ENCODE data around the gene TCFL5. TPM values are rescaled to one million over a fixed set of nuclear protein-coding genes. Genes with fewer than 3 reads are reported as not detected.

Gene TCFL5
- total RNA-seq, 1 donor from 2014 or later, result 5.8 TPM

DNA sequence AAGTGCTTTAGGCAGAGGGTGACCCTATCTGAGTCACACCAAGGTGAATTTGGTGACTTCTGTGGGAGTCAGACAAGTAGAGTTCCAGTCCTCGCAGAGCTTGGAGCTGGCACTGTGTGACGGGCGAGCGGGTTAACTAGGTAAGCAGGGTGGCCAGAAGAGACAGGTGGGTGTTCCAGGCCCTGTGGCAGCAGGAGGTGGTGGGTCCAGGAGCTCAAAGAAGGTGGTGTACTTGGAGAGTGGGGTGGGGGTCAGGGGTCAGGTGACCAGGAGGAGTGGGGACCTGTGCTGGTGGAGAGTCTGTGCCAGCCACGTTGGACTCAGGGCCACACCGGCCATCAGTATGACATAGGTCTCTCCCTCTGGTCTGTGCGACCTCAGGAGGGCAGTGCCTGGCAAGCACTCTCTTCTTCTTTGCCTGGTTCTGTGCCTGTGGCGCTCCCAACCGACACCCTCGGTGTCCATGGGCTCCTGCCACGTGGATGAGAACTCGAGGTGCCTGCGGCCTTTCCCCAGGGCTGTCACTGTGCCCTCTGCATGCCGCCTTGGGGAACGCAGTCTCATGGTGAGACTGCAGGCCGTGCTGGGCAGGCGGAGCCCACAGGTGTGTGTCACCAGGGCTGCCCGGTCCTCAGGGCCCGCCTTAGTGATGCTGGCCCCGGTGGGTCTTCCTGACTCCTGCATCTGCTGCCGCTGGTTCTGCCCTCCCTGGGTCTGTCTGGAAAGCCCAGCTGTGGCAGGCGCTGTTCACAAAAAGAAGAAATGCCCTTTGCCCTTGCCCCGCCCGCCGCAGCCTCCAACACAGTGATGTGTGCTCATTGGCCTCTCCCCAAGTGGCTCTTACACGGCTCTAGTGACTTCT is 63.7 kb downstream of the TCFL5 start:
- intact Hi-C loops (cut with micrococcal nuclease), result loop anchor here (5.0 to 10.0 kb wide), 3 partner anchors 129 to 733 kb away; partner anchors contain the start of genes DIDO1, OSBPL2 and TAF4
- Mint-ChIP-seq H3K36me3 (ENCODE audit: low read depth) (peaks cover 22% of the 10 kb centered on the region), H3K27ac (peak overlapping the region; percentile 63), H3K27me3 (ENCODE audit: insufficient read depth) (no peaks in the 10 kb centered on the region), H3K4me1 (ENCODE audit: low read depth) (peaks cover 8% of the 10 kb centered on the region), H3K4me3 (peak overlapping the region; percentile 87), H3K9me3 (no peaks in the 10 kb centered on the region)
- no peak for DNase-seq (ENCODE audit: low spot score)

DNA sequence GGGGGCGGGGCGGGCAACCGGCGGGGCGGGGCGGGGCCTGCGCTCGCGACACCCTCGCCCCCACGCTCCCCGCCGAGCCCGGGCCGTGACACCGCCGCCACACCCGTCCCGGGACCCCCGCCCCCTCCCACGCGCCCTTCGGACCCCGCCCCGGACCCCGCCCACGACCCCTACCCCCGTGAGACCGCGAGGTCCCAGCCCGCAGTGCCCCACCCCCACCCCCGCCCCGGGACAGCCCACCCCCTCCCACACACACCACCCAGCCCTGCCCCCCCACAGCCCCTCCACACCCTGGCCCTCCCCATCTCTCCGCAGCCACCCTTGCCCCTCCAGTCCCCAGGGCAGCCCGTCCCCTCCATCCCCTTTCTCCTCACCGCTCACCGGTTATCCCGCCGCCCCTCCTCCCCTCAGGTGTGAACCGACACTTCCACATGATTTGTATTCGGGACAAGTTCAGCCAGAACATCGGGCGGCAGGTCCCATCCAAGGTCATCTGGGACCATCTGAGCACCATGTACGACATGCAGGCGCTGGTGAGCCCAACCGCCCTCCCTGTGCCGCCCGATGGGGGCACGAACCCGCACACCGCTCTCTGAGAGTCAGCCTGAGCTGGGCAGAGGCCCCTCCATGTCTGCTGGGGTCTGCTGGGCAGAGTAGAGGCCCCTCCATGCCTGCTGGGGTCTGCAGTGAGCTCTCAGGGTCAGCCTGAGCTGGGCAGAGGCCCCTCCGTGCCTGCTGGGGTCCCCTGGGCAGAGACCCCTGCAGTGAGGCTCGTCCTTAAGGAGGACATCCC is 64.7 kb downstream of the TCFL5 start:
- Mint-ChIP-seq H3K36me3 (ENCODE audit: low read depth) (peaks cover 22% of the 10 kb centered on the region), H3K4me3 (peak overlapping the region; percentile 87), H3K4me1 (ENCODE audit: low read depth) (peaks cover 8% of the 10 kb centered on the region), H3K27me3 (ENCODE audit: insufficient read depth) (no peaks in the 10 kb centered on the region), H3K27ac (peak overlapping the region; percentile 83), H3K9me3 (no peaks in the 10 kb centered on the region)
- DNase-seq (ENCODE audit: low spot score), result no peak
- intact Hi-C loops (cut with micrococcal nuclease), result loop anchor here (1.0 to 10.0 kb wide), 4 partner anchors 11 to 732 kb away; partner anchors contain the start of genes DIDO1, OSBPL2 and TAF4

DNA sequence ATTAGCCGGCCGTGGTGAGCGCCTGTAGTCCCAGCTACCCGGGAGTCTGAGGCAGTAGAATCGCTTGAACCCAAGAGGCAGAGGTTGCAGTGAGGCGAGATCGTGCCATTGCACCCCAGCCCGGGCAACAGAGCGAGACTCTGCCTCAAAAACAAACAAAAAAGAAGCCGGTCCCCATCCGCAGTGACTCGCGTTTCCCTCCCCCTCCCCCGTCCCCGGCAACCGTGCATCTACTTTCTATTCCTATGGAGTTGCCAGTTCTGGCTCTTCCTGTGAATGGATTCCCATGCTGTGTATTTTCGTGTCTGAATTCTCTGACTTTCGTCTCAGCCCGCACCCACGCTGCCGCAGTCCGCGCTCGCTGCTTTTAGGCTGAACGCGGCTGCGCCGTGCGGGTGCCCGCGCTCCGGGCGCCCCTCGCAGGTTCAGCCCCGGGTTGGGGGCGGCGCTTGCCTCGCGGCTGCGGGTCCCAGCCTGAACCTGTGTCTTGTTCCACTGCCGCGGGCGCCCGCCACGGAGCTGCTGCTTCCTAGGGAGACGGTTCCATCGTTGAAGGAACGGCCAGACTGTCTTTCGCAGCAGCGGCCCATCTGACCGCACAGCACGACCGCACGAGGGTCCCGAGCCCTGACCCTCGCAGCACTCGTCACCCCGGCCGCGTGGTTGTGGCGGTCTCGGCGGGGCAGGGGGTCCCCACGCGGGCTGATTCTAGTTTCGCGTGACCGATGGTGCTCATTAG is 66.4 kb downstream of the TCFL5 start:
- peak; percentile 62 for DNase-seq (ENCODE audit: low spot score)
- peak overlapping the region; percentile 91 for H3K27ac Mint-ChIP-seq
- H3K9me3 Mint-ChIP-seq, result no peaks in the 10 kb centered on the region
- peaks cover 16% of the 10 kb centered on the region for H3K36me3 Mint-ChIP-seq (ENCODE audit: low read depth)
- peaks cover 15% of the 10 kb centered on the region for H3K4me1 Mint-ChIP-seq (ENCODE audit: low read depth)
- peaks cover 5% of the 10 kb centered on the region for H3K27me3 Mint-ChIP-seq (ENCODE audit: insufficient read depth)
- H3K4me3 Mint-ChIP-seq, result peak overlapping the region; percentile 81
- intact Hi-C loops (cut with micrococcal nuclease), result loop anchor here (2.0 to 10.0 kb wide), 6 partner anchors 132 to 730 kb away; partner anchors contain the start of genes CABLES2, DIDO1, LSM14B and OSBPL2

DNA sequence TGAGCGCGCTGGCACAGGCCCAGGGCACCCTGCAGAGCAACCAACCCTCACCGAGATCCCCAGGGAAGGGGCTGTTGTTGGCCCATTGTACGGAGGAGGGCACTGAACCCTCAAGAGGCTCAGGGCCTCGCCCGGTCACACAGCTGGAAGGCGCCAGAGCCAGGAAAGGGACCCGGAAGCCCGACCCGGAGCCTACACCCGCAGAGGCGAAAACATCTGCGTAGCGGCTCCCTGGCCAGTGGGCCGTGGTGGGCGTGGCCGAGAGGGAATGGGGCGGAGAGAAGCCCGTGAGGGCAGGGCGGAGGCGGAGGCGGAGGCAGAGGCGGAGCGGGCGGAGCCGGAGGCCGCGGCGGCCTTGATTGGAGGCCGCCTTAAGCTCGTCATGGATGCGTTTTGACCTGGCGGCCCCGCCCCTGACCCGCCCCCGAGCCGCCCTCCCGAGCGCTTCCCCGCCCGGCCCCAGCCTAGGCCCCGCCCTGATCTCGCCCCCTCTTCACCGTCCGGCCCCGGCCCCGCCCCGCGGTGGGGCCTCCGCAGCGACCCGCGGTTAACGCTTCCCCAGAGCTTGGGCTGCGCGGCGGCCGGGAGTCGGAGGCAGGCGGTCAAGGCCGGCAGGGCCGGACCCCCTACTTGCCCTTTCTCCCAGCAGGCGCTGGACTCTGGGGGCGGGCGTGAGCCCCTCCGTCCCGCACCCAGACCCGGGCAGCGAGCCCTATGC is 67.5 kb downstream of the TCFL5 start:
- Mint-ChIP-seq H3K4me3 (peak overlapping the region; percentile 81), H3K36me3 (ENCODE audit: low read depth) (peaks cover 9% of the 10 kb centered on the region), H3K27me3 (ENCODE audit: insufficient read depth) (peaks cover 9% of the 10 kb centered on the region), H3K27ac (peak overlapping the region; percentile 91), H3K4me1 (ENCODE audit: low read depth) (peaks cover 15% of the 10 kb centered on the region), H3K9me3 (no peaks in the 10 kb centered on the region)
- intact Hi-C loops (cut with micrococcal nuclease), result loop anchor here (1.0 to 10.0 kb wide), 14 partner anchors 10 to 729 kb away; partner anchors contain the start of genes ADRM1, CABLES2, LSM14B and OGFR
- peak; percentile 96 for DNase-seq (ENCODE audit: low spot score)

DNA sequence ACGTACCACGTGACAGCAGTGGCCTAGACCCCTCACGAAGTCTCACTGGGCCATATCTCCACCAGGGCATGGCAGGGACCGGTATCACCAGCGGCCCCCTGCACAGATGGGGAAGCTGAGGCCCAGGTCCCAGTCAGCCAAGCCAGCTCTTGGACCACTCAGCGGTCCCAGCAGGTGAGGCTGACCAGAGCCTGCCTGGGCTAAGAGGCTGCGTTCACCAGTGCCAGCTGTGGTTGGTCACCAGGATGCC is 67.9 kb downstream of the TCFL5 start:
- Mint-ChIP-seq H3K4me1 (ENCODE audit: low read depth) (peaks cover 15% of the 10 kb centered on the region), H3K9me3 (no peaks in the 10 kb centered on the region), H3K36me3 (ENCODE audit: low read depth) (peaks cover 7% of the 10 kb centered on the region), H3K4me3 (peak overlapping the region; percentile 56), H3K27me3 (ENCODE audit: insufficient read depth) (peaks cover 9% of the 10 kb centered on the region), H3K27ac (peak overlapping the region; percentile 67)
- no peak for DNase-seq (ENCODE audit: low spot score)
- intact Hi-C loops (cut with micrococcal nuclease), result loop anchor here (1.0 to 10.0 kb wide), 14 partner anchors 11 to 729 kb away; partner anchors contain the start of genes ADRM1, CABLES2, LSM14B and OGFR

DNA sequence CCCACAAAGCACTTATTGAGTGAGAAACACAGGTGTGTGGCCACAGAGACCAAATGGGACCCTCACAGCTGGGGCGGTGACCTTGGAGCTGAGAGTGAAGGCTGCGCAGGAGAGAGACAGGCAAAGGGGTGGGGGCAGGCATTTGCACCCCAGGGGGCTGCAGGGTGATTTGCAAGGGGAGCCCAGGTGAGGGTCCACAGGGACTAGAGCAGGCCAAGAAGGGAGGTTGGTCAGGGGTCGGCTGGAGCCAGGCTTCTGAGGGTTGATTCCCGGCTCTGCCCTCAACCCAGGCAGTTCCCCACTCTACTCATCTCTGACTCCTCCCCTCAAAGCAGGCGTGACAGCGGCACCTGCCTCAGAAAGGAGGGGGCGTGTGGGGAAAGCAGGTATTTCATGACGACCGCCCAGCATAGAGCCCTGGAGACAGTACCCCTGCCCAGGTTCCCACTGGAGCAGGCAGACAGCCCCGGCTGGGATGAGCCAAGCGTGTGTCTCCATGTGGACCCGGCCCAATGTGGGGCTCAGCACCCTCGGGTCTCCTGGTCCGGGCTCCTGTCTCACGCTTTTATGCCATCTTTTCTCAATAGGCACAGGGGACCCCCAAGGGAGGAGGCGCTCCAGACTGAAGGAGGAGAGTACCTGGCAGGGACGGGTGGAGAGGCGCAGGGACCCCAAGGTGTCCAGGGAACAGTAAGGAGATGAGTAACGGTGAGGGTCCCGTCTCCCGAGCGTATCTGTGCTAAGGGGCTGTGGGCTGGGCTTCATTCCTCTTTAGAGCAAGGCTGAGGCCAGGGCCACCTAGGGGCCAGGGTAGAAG is 68.5 kb downstream of the TCFL5 start:
- DNase-seq (ENCODE audit: low spot score), result no peak
- Mint-ChIP-seq H3K9me3 (no peaks in the 10 kb centered on the region), H3K4me3 (peak overlapping the region; percentile 15), H3K27me3 (ENCODE audit: insufficient read depth) (peaks cover 9% of the 10 kb centered on the region), H3K4me1 (ENCODE audit: low read depth) (peaks cover 15% of the 10 kb centered on the region), H3K27ac (peak overlapping the region; percentile 86), H3K36me3 (ENCODE audit: low read depth) (peaks cover 3% of the 10 kb centered on the region)
- intact Hi-C loops (cut with micrococcal nuclease), result loop anchor here (5.0 to 10.0 kb wide), 3 partner anchors 71 to 728 kb away; partner anchors contain the start of genes OSBPL2 and TAF4

DNA sequence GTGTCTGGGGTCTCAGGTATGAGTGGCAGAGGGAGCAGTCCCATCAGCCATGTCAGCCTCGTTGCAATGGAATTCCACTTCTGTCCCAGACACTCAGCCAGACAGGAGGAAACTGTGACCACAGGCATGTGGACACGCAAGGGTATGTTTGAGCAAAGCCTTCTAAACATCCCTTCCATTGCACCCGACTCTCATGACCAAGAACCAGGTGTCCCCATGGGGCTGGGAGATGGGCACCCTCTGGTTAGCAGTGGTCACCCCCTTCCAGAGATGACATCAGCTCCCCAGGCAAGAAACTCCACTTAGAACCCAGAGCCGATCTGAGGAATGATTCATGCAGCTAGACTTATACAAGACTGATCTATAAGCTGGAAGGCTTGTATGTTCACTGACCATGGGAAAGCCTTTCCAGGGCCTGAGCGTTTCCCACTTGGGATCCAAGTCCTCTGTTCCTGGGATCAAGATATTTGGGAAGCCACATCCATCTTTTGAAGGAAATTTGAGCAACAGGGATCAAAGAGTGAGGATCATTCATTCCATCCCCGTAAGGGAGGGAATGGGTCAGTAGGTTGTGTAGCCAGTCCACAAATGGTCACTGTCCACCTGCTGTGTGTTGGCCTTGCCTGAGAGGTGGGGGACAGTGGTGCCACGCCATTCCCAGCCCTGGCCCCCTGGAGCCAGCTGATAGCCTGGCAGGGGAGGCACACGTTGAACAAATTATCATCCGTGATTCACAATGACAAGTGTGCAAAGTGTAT is 69.3 kb downstream of the TCFL5 start:
- H3K4me3 Mint-ChIP-seq, result peak overlapping the region; percentile 6
- intact Hi-C loops (cut with micrococcal nuclease), result loop anchor here (5.0 to 10.0 kb wide), 3 partner anchors 70 to 728 kb away; partner anchors contain the start of genes OSBPL2 and TAF4
- H3K4me1 Mint-ChIP-seq (ENCODE audit: low read depth), result peaks cover 15% of the 10 kb centered on the region
- H3K27ac Mint-ChIP-seq, result peak overlapping the region; percentile 52
- H3K9me3 Mint-ChIP-seq, result no peaks in the 10 kb centered on the region
- no peaks in the 10 kb centered on the region for H3K36me3 Mint-ChIP-seq (ENCODE audit: low read depth)
- peaks cover 9% of the 10 kb centered on the region for H3K27me3 Mint-ChIP-seq (ENCODE audit: insufficient read depth)
- no peak for DNase-seq (ENCODE audit: low spot score)

DNA sequence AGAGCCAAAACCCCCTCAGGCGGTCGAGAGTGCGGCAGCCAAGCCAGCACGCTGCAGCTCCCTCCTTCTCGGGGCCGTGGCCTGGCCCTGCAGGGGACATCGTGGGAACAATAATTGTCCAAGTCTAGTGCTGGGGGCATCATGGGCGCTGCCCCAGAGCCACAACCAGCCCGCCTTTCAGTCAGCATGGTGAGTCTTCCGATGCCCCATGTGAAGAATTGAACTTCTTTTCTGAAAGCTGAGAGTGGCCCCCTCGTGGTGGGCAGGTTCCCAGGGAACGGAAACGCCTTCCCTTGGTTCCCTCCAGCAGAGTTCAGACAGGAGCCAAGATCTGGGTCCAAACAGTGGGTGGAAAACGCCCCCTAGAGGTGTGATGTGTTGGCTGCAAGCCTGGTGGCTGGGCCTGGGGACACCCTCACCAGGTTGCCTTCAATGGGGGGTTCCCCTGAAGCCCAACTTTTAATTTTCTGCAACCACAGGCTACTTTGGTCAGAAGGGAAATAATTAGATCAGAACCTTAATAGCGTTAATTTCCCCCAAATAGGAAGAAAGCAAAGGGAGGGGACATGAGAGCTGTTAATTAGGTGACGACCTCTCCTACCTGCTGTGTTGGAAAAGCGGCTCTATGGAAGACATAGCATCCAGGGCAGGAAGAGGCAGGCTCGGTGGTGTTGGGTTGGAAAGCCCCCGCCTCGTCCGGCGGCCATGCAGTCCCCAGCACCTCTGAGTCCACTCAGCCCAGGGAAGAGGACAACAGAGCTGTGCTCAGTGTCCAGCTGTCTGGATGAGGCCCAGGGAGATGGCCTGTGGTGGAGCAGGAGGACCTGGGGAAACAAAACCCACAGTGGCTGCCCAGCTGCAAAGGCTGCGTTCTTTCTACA is 70.1 kb downstream of the TCFL5 start:
- H3K4me3 Mint-ChIP-seq, result no peak overlapping the region
- peaks cover 12% of the 10 kb centered on the region for H3K27me3 Mint-ChIP-seq (ENCODE audit: insufficient read depth)
- peak overlapping the region; percentile 0 for H3K27ac Mint-ChIP-seq
- H3K4me1 Mint-ChIP-seq (ENCODE audit: low read depth), result peaks cover 15% of the 10 kb centered on the region
- peak; percentile 67 for DNase-seq (ENCODE audit: low spot score)
- intact Hi-C loops (cut with micrococcal nuclease), result loop anchor here (1.0 to 10.0 kb wide), 5 partner anchors 69 to 727 kb away; partner anchors contain the start of genes OSBPL2 and TAF4
- no peaks in the 10 kb centered on the region for H3K36me3 Mint-ChIP-seq (ENCODE audit: low read depth)
- H3K9me3 Mint-ChIP-seq, result no peaks in the 10 kb centered on the region

All from activated T-helper 1 cell treated with anti-CD3 and anti-CD28 coated beads, Interleukin-12 subunit alpha, Interleukin-12 subunit beta, Interleukin-2, Interleukin-4 antibody, amounts not matched to agents 30 ng/mL and 10 ng/mL and 1 ng/mL, durations not matched to agents 14 hours and 24 hours and 36 hours (primary cell).